H9 (cell line): Measurements from ENCODE around the gene PIN4. TPM values are rescaled to one million over a fixed set of nuclear protein-coding genes. Genes with fewer than 3 reads are reported as not detected.
A peak's percentile ranks its signal among the peaks of the same experiment; 100 is the strongest.

Experiments
- DNase-seq: peaks from one replicate; pipeline ENCODE4 v3.0.0-alpha.2; 2017
- H2AFZ ChIP-seq: one replicate; pipeline ENCODE4 v1.6.1; 2013; ENCODE audit warnings: mild to moderate bottlenecking, low read length, control low read depth, moderate library complexity
- H2AK5ac ChIP-seq: 2 replicates; pipeline ENCODE4 v1.6.1; 2013; ENCODE audit warnings: low read length, control low read depth, mixed read lengths; ENCODE audit not compliant: insufficient read length
- H2BK120ac ChIP-seq: one replicate; pipeline ENCODE4 v1.6.1; 2013; ENCODE audit warnings: low read depth, mild to moderate bottlenecking, low read length, control low read depth, inconsistent platforms; ENCODE audit not compliant: poor library complexity, severe bottlenecking
- H2BK12ac ChIP-seq: 2 replicates; pipeline ENCODE4 v1.6.1; 2013; ENCODE audit warnings: low read length, control low read depth, mixed read lengths, low read depth; ENCODE audit not compliant: insufficient read length
- H2BK15ac ChIP-seq: 2 replicates; pipeline ENCODE4 v1.6.1; 2013; ENCODE audit warnings: low read depth, low read length, control low read depth
- H2BK20ac ChIP-seq: one replicate; pipeline ENCODE4 v1.6.1; 2013; ENCODE audit warnings: low read depth, mild to moderate bottlenecking, low read length, control low read depth, inconsistent platforms; ENCODE audit not compliant: poor library complexity, severe bottlenecking
- H2BK5ac ChIP-seq: 2 replicates; pipeline ENCODE4 v1.6.1; 2013; ENCODE audit warnings: low read length, control low read depth, mixed read lengths; ENCODE audit not compliant: insufficient read length
- H3K14ac ChIP-seq: 2 replicates; pipeline ENCODE4 v1.6.1; 2013; ENCODE audit warnings: low read length, control low read depth; ENCODE audit not compliant: insufficient read depth
- H3K18ac ChIP-seq: 2 replicates; pipeline ENCODE4 v1.6.1; 2013; ENCODE audit warnings: low read depth, mild to moderate bottlenecking, mixed read lengths, low read length, control low read depth; ENCODE audit not compliant: insufficient read length
- H3K23ac ChIP-seq: 2 replicates; pipeline ENCODE4 v1.6.1; 2013; ENCODE audit warnings: low read length, control low read depth, mixed read lengths, low read depth; ENCODE audit not compliant: insufficient read length
- H3K23me2 ChIP-seq: 2 replicates; pipeline ENCODE4 v1.6.1; 2013; ENCODE audit warnings: low read depth, mild to moderate bottlenecking, mixed read lengths, low read length, control low read depth; ENCODE audit not compliant: insufficient read length, poor library complexity, severe bottlenecking
- H3K27ac ChIP-seq: 2 replicates; pipeline ENCODE4 v1.5.1; 2013; ENCODE audit warnings: low read length, control low read depth, mixed read lengths, low read depth; ENCODE audit not compliant: insufficient read length
- H3K27me3 ChIP-seq: 2 replicates; pipeline ENCODE4 v1.6.1; 2013; ENCODE audit warnings: low read length, control low read depth, inconsistent platforms; ENCODE audit not compliant: insufficient read depth
- H3K4ac ChIP-seq: 2 replicates; pipeline ENCODE4 v1.6.1; 2013; ENCODE audit warnings: low read depth, mild to moderate bottlenecking, control low read depth, inconsistent platforms, low read length, moderate library complexity
- H3K4me1 ChIP-seq: 2 replicates; pipeline ENCODE4 v1.6.1; 2013; ENCODE audit warnings: low read length, control low read depth, inconsistent platforms; ENCODE audit not compliant: insufficient read depth
- H3K4me2 ChIP-seq: 2 replicates; pipeline ENCODE4 v1.6.1; 2013; ENCODE audit warnings: low read length, control low read depth, mixed read lengths; ENCODE audit not compliant: insufficient read length, insufficient read depth
- H3K56ac ChIP-seq: 2 replicates; pipeline ENCODE4 v1.6.1; 2013; ENCODE audit warnings: low read depth, mild to moderate bottlenecking, mixed read lengths, low read length, control low read depth; ENCODE audit not compliant: insufficient read length
- H3K79me1 ChIP-seq: 2 replicates; pipeline ENCODE4 v1.6.1; 2013; ENCODE audit warnings: low read depth, mild to moderate bottlenecking, moderate library complexity, low read length, control low read depth, inconsistent platforms; ENCODE audit not compliant: insufficient read depth, poor library complexity, severe bottlenecking
- H3K79me2 ChIP-seq: 2 replicates; pipeline ENCODE4 v1.6.1; 2013; ENCODE audit warnings: low read length, control low read depth, inconsistent platforms; ENCODE audit not compliant: insufficient read depth
- H3K9ac ChIP-seq: 2 replicates; pipeline ENCODE4 v1.6.1; 2013; ENCODE audit warnings: low read length, control low read depth, mixed read lengths; ENCODE audit not compliant: insufficient read length; ENCODE audit errors: extremely low read depth
- H3K9me3 ChIP-seq: one replicate; pipeline ENCODE4 v1.6.1; 2013; ENCODE audit warnings: low read depth, low read length, inconsistent platforms; ENCODE audit not compliant: control insufficient read depth
- H3T11ph ChIP-seq: one replicate; pipeline ENCODE4 v1.6.1; 2013; ENCODE audit warnings: mild to moderate bottlenecking, low read length, control low read depth, inconsistent platforms
- H4K20me1 ChIP-seq: one replicate; pipeline ENCODE4 v1.6.1; 2013; ENCODE audit not compliant: control insufficient read depth, insufficient read length, insufficient read depth
- H4K5ac ChIP-seq: 2 replicates; pipeline ENCODE4 v1.6.1; 2013; ENCODE audit warnings: low read depth, mild to moderate bottlenecking, mixed read lengths, low read length, control low read depth; ENCODE audit not compliant: insufficient read length
- H4K8ac ChIP-seq: replicated peaks from 2 replicates; pipeline ENCODE4 v1.6.1; 2013; ENCODE audit warnings: low read length, control low read depth, mixed read lengths, low read depth; ENCODE audit not compliant: insufficient read length
- H4K91ac ChIP-seq: 2 replicates; pipeline ENCODE4 v1.6.1; 2013; ENCODE audit warnings: low read depth, mild to moderate bottlenecking, moderate library complexity, mixed read lengths, low read length, control low read depth; ENCODE audit not compliant: insufficient read length
- H3K27ac Mint-ChIP-seq, 3 experiments: 2 replicates in 2 of 3; 3 replicates in 1 of 3; pipeline ENCODE4 v1.8.0; 2020 to 2021; ENCODE audit warnings: mixed read lengths in 3 of 3, mild to moderate bottlenecking in 1 of 3, moderate library complexity in 1 of 3
- H3K27me3 Mint-ChIP-seq: 2 replicates; pipeline ENCODE4 v1.8.0; 2021; ENCODE audit warnings: low read depth, mild to moderate bottlenecking, moderate library complexity, mixed read lengths
- H3K36me3 Mint-ChIP-seq, 3 experiments: 2 replicates in 2 of 3; 3 replicates in 1 of 3; pipeline ENCODE4 v1.8.0; 2020 to 2021; ENCODE audit warnings: low read depth in 3 of 3, mixed read lengths in 3 of 3; ENCODE audit not compliant: insufficient read depth in 1 of 3
- H3K4me1 Mint-ChIP-seq, 2 experiments: 2 replicates each; pipeline ENCODE4 v1.8.0; 2020; ENCODE audit warnings: mixed read lengths in 2 of 2
- H3K4me3 Mint-ChIP-seq, 2 experiments: 2 replicates in 1 of 2; 3 replicates in 1 of 2; pipeline ENCODE4 v1.8.0; 2020 to 2021; ENCODE audit warnings: mild to moderate bottlenecking in 2 of 2, mixed read lengths in 2 of 2, moderate library complexity in 1 of 2
- H3K9me3 Mint-ChIP-seq, 2 experiments: 2 replicates in 1 of 2; 3 replicates in 1 of 2; pipeline ENCODE4 v1.8.0; 2020; ENCODE audit warnings: mild to moderate bottlenecking in 2 of 2, mixed read lengths in 2 of 2, moderate library complexity in 1 of 2
- CTCF ChIP-seq: fragments of 200-600 bp; sonication (generic); conservative IDR thresholded peaks from 3 replicates; pipeline ENCODE4 v1.8.0; 2021; ENCODE audit warnings: antibody characterized with exemption, mild to moderate bottlenecking
- WGBS: extraction: QIAGEN DNeasy Blood & Tissue Kit; methylation state at CpG from one replicate; pipeline ENCODE4 v1.1.7; 2013; ENCODE audit warnings: missing lambda C conversion rate, low lambda C conversion rate, mixed read lengths; ENCODE audit not compliant: insufficient read length; ENCODE audit errors: extremely low coverage; 5-methylcytosine and 5-hydroxymethylcytosine counted together
- total RNA-seq: library from RNA; stranded (reverse); gene quantifications from 2 replicates; pipeline ENCODE4 v1.2.1, GENCODE V29; 2021

The PIN4 gene
- total RNA-seq, 1 experiment from 2014 or later: 16.3 TPM

DNA sequence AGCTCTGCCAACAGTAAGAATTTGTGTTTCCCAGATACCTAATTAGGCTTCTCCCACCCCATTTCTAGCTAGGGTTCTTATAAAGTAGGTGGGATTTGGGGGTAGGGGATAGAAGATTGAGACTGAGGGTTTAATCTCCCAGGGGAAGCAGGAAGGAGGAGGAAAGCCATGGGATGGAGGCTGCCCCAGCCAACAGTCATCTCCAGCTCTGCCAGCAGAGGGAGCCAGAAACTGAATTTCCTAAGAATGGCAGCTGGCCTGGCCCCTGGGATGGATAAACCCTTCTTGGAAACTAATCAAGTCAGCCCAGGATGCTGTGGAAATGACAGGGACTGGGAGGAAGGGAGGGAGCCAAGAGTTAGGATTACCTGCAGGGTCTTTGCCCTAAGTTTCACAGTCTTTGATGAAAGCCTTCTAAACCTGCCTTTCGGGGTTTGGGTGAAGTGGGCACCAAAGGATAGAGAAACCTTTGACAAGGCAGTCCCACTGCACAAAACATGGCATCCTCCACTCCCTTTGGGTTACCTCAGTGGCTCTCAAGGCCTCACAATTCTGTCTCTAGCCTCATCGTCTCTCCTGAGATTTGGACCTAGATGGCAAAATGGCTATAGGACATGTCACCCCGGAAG is 64.0 kb downstream of the PIN4 start:
- Histone ChIP-seq H3K79me2 (no peaks in the 10 kb centered on the region), H3K23me2 (no peaks in the 10 kb centered on the region), H4K5ac (no peak overlapping the region), H3K4me1 (no peaks in the 10 kb centered on the region), H2BK15ac (no peak overlapping the region), H2BK20ac (no peak overlapping the region), H3K9me3 (peaks cover 34% of the 10 kb centered on the region), H3K79me1 (no peaks in the 10 kb centered on the region), H3K14ac (no peak overlapping the region), H3K4ac (no peak overlapping the region), H3K18ac (no peak overlapping the region), H3K27me3 (no peaks in the 10 kb centered on the region), H3K23ac (no peak overlapping the region), H3K9ac (no peak overlapping the region), H2BK12ac (no peak overlapping the region), H2BK5ac (no peak overlapping the region), H4K8ac (no peak overlapping the region), H2AK5ac (no peak overlapping the region), H4K91ac (no peak overlapping the region), H3K27ac (no peak overlapping the region), H3K56ac (no peak overlapping the region), H3K4me2 (no peak overlapping the region), H3T11ph (no peak overlapping the region), H2AFZ (no peak overlapping the region), H4K20me1 (no peaks in the 10 kb centered on the region), H2BK120ac (no peak overlapping the region)
- Mint-ChIP-seq H3K4me1 (no peaks in the 10 kb centered on the region), H3K27me3 (no peaks in the 10 kb centered on the region; the same call in 1 of the 2 replicates), H3K4me3 (no peak overlapping the region), H3K36me3 (peaks cover 0 to 2% (median 0%) of the 10 kb centered on the region in 3 experiments; a peak in 2 of 7 replicates), H3K9me3 (peaks cover 77 to 80% of the 10 kb centered on the region in 2 experiments), H3K27ac (no peak overlapping the region)
- DNase-seq: peak; percentile 54
- TF ChIP-seq CTCF: peak; percentile 77
- WGBS: no CpG with 5 or more reads among the region's 3 CpGs
